ENCODE results near the gene F12.

GRCh38 chr5:177355162-177355867, 54.0 kb downstream of the F12 start:
- TF ChIP-seq CTCF (IDR thresholded peaks at IDR 0.05; ENCODE audit: low read depth, low read length) = no peak
- TF ChIP-seq MYC (IDR thresholded peaks at IDR 0.05; ENCODE audit: low read depth, low read length) = no peak
- TF ChIP-seq POLR2A (IDR thresholded peaks at IDR 0.05; ENCODE audit: extremely low read depth, insufficient read length) = no peak

All from NB4 (cell line).